HEK293 (cell line): Measurements from ENCODE around the gene MAPK12.
A peak's percentile ranks its signal among the peaks of the same experiment; 100 is the strongest.

ENCODE experiments used
- ATF2 ChIP-seq: fragments of 450-650 bp; formaldehyde crosslinking; IDR thresholded peaks from 2 replicates; pipeline ENCODE4 v1.5.1; 2016; ENCODE audit warnings: missing biosample characterization, missing genetic modification characterization, low read depth
- CTCF ChIP-seq: fragments of 450-650 bp; formaldehyde crosslinking; IDR thresholded peaks from 2 replicates; pipeline ENCODE4 v1.5.1; 2016; ENCODE audit warnings: missing biosample characterization, missing genetic modification characterization
- KLF16 ChIP-seq: fragments of 450-650 bp; formaldehyde crosslinking; IDR thresholded peaks from 2 replicates; pipeline ENCODE4 v1.5.1; 2017; ENCODE audit warnings: missing biosample characterization, missing genetic modification characterization
- MZF1 ChIP-seq: fragments of 450-650 bp; formaldehyde crosslinking; IDR thresholded peaks from 2 replicates; pipeline ENCODE4 v1.5.1; 2017; ENCODE audit warnings: missing biosample characterization, missing genetic modification characterization, borderline replicate concordance
- PBX3 ChIP-seq: sonication (generic); formaldehyde crosslinking; IDR thresholded peaks from 2 replicates; pipeline ENCODE4 v1.8.1; 2022; ENCODE audit warnings: mild to moderate bottlenecking, moderate library complexity, missing genetic modification reagents
- REST ChIP-seq: fragments of 450-650 bp; formaldehyde crosslinking; IDR thresholded peaks from 2 replicates; pipeline ENCODE4 v1.5.1; 2016; ENCODE audit warnings: missing biosample characterization, missing genetic modification characterization
- SALL2 ChIP-seq: fragments of 450-650 bp; formaldehyde crosslinking; IDR thresholded peaks from 2 replicates; pipeline ENCODE4 v1.5.0; 2017; ENCODE audit warnings: missing biosample characterization, mild to moderate bottlenecking, missing genetic modification characterization, borderline replicate concordance
- TCF7L2 ChIP-seq: IDR thresholded peaks from 2 replicates; pipeline ENCODE4 v1.6.1; 2011; ENCODE audit warnings: low read depth, mild to moderate bottlenecking, inconsistent platforms, low read length, moderate library complexity, borderline replicate concordance
- ZBTB10 ChIP-seq: fragments of 450-650 bp; formaldehyde crosslinking; IDR thresholded peaks from 2 replicates; pipeline ENCODE4 v1.5.1; 2016; ENCODE audit warnings: missing biosample characterization, missing genetic modification characterization
- ZNF391 ChIP-seq: fragments of 450-650 bp; formaldehyde crosslinking; IDR thresholded peaks from 2 replicates; pipeline ENCODE4 v1.5.1; 2016; ENCODE audit warnings: low read depth, missing biosample characterization, missing genetic modification characterization, borderline replicate concordance
- ZNF596 ChIP-seq: fragments of 450-650 bp; IDR thresholded peaks from 2 replicates; pipeline ENCODE4 v1.5.0; 2018; ENCODE audit warnings: missing biosample characterization, mild to moderate bottlenecking, missing genetic modification characterization, moderate library complexity
- ZNF830 ChIP-seq: fragments of 450-650 bp; IDR thresholded peaks from 2 replicates; pipeline ENCODE4 v1.5.0; 2018; ENCODE audit warnings: missing biosample characterization, missing genetic modification characterization, low read depth, mild to moderate bottlenecking, moderate library complexity

GRCh38 chr22:50307890-50308596 lies 46.6 kb upstream of the MAPK12 start:
- TF ChIP-seq PBX3 (CRISPR knock-in tag) (no peak), ZBTB10 (tag by site-specific recombination) (peak; percentile 84), CTCF (tag by site-specific recombination) (no peak), TCF7L2 (no peak), ZNF596 (tag by site-specific recombination) (no peak), ZNF830 (tag by site-specific recombination) (no peak), MZF1 (tag by site-specific recombination) (no peak), KLF16 (no peak), ZNF391 (tag by site-specific recombination) (no peak), SALL2 (tag by site-specific recombination) (no peak), REST (no peak), ATF2 (tag by site-specific recombination) (no peak)
